ENCODE data around the gene FANCL. TPM values are rescaled to one million over a fixed set of nuclear protein-coding genes. Genes with fewer than 3 reads are reported as not detected.

Gene FANCL
- total and polyA plus RNA-seq, 11 donors = 6.3 to 17.5 (median 9.8) TPM

DNA sequence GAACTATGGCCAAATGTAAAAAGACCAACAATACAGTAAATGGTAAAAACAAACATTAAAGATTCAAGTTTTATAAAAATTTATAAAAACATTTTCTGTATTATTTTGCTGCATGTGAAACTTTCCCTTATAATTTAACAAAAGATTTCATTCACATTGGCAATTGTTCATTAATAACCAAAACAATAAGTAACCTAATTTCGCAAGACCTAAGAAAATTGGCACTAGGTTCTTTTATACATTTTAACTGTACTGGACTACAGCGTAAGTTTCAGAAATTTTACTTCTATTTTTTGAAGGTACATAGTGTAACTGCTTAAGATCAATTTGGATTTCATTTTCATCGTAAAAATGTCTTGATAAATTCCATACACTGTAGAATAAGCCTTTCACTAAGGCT lies 77.2 kb downstream of the FANCL start:
- H3K27ac ChIP-seq = no peak overlapping the region
- ATAC-seq (no peak), DNase-seq (no peak)
- H3K4me1 ChIP-seq = no peaks in the 10 kb centered on the region
- TF ChIP-seq, protein P1, sequence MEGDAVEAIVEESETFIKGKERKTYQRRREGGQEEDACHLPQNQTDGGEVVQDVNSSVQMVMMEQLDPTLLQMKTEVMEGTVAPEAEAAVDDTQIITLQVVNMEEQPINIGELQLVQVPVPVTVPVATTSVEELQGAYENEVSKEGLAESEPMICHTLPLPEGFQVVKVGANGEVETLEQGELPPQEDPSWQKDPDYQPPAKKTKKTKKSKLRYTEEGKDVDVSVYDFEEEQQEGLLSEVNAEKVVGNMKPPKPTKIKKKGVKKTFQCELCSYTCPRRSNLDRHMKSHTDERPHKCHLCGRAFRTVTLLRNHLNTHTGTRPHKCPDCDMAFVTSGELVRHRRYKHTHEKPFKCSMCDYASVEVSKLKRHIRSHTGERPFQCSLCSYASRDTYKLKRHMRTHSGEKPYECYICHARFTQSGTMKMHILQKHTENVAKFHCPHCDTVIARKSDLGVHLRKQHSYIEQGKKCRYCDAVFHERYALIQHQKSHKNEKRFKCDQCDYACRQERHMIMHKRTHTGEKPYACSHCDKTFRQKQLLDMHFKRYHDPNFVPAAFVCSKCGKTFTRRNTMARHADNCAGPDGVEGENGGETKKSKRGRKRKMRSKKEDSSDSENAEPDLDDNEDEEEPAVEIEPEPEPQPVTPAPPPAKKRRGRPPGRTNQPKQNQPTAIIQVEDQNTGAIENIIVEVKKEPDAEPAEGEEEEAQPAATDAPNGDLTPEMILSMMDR (IDR thresholded peaks at IDR 0.05) = no peak
- no peak for TF ChIP-seq POLR2A (IDR thresholded peaks at IDR 0.05)
- H3K9me3 ChIP-seq = no peaks in the 10 kb centered on the region
- WGBS, 4 donors = 97 to 98% (median 97%) methylated on average over 3 of the region's 3 CpGs
- H3K27me3 ChIP-seq = no peaks in the 10 kb centered on the region
- intact Hi-C loops (cut with DNase I) = no loop called here
- peaks cover 0 to 47% (median 39%) of the 10 kb centered on the region in 9 donors for H3K36me3 ChIP-seq
- no peak overlapping the region for H3K4me3 ChIP-seq

DNA sequence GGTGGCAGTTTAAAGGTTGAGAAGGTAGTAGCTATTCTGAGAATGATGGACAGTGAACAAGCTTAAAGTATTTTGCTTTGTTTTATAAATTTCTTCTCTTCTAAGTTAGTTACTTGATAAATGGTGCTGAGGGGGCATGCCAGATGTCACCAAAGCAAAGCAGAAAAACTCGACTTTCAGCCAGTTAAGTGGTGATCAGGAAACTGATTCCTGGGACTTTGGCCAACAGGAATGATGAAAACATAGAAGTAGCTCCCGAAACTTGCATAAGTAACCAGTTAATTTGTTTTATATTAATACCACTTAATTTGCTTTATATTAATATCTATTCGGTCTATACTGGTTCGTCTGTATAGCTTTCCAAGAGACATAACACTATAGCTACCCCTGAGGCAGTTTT lies 82.6 kb downstream of the FANCL start:
- Histone ChIP-seq H3K9me3 (peaks cover 0 to 7% (median 0%) of the 10 kb centered on the region in 12 donors), H3K4me3 (no peak overlapping the region), H3K4me1 (peaks cover 0 to 3% (median 0%) of the 10 kb centered on the region in 12 donors), H3K27me3 (no peaks in the 10 kb centered on the region), H3K27ac (no peak overlapping the region), H3K36me3 (peaks cover 0 to 74% (median 44%) of the 10 kb centered on the region in 9 donors)
- no peak for DNase-seq
- intact Hi-C loops (cut with DNase I) = no loop called here
- whole genome bisulfite sequencing, 4 donors = 70 to 81% (median 74%) methylated on average over 4 of the region's 4 CpGs
- no peak for TF ChIP-seq POLR2A (IDR thresholded peaks at IDR 0.05)
- TF ChIP-seq, protein P1 (IDR thresholded peaks at IDR 0.05) = no peak
- no peak for ATAC-seq

DNA sequence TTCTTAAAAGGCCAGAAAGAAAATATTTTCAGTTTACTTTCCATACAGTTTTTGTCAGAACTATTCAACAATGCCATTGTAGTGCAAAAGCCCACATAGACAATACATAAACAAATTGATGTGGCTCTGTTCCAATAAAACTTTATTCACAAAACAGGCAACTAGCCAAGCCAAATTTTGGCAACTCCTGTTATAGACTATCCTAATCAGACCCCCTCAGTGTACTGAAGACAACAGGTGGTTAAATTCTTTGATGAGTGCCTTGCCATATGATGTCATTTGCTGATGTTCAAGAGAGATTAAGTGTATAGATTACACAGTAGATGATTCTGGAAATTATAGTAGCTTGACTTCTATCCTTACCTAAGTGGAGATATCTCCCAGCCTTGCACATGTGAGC lies 83.4 kb downstream of the FANCL start:
- Histone ChIP-seq H3K36me3 (peaks cover 0 to 68% (median 47%) of the 10 kb centered on the region in 9 donors), H3K9me3 (peaks cover 0 to 7% (median 0%) of the 10 kb centered on the region in 12 donors), H3K4me1 (peaks cover 0 to 3% (median 0%) of the 10 kb centered on the region in 12 donors), H3K4me3 (no peak overlapping the region), H3K27me3 (no peaks in the 10 kb centered on the region), H3K27ac (no peak overlapping the region)
- intact Hi-C loops (cut with DNase I) = no loop called here
- DNase-seq (no peak), ATAC-seq (no peak)
- TF ChIP-seq, protein P1 (IDR thresholded peaks at IDR 0.05) = no peak

DNA sequence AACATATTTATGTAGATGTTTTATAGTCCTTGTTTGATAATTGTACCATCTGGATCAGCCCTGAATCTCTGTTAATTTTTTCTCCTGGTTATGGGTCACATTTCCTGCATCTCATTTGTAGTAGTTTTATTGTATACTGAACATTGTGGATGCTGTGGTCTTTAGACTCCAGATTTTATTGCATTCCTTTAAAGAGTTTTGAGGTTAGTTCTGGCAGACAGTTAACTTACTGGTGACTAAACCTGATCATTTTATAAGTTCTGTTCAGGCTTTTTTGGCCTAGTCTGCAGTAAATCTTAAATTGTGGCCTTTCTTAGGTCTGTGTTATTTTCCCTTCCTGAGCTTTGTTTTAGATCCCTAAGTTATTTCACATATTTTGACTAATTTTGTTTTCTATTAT lies 84.3 kb downstream of the FANCL start:
- TF ChIP-seq, protein P1 (IDR thresholded peaks at IDR 0.05) = no peak
- TF ChIP-seq POLR2A (IDR thresholded peaks at IDR 0.05) = no peak
- no peak overlapping the region for H3K4me3 ChIP-seq

More for the DNA sequence above, 84.3 kb downstream of the FANCL start:
- DNase-seq (no peak), ATAC-seq (no peak)
- no peaks in the 10 kb centered on the region for H3K27me3 ChIP-seq
- no peak overlapping the region for H3K27ac ChIP-seq
- intact Hi-C loops (cut with DNase I) = no loop called here
- H3K4me1 ChIP-seq = peaks cover 0 to 3% (median 0%) of the 10 kb centered on the region in 12 donors
- H3K36me3 ChIP-seq = peaks cover 0 to 61% (median 39%) of the 10 kb centered on the region in 9 donors
- H3K9me3 ChIP-seq = peaks cover 0 to 7% (median 0%) of the 10 kb centered on the region in 12 donors

Measured in heart left ventricle (tissue), 16 donors.